OCI-LY3 (cell line): ENCODE results near the gene FBN2.

ENCODE experiments used
- H2AFZ ChIP-seq: fragments of 200-600, 300-600 bp; shearing (Covaris generic); 2 replicates; pipeline ENCODE4 v1.6.0; 2014; ENCODE audit warnings: antibody characterized with exemption, low read depth, low read length
- H3K27ac ChIP-seq: fragments of 200-600, 300-600 bp; sonication (generic); 2 replicates; pipeline ENCODE4 v1.5.1; 2014; ENCODE audit warnings: mild to moderate bottlenecking, low read length, moderate library complexity, mixed read lengths
- H3K27me3 ChIP-seq: fragments of 200-600, 300-600 bp; sonication (generic); 2 replicates; pipeline ENCODE4 v1.6.1; 2014; ENCODE audit warnings: low read depth, low read length, mixed read lengths
- H3K36me3 ChIP-seq: fragments of 200-600, 300-600 bp; sonication (generic); replicated peaks from 2 replicates; pipeline ENCODE3; 2014; ENCODE audit warnings: low read depth, low read length, mixed read lengths
- H3K4me1 ChIP-seq: fragments of 300-600, 200-600 bp; sonication (generic); 2 replicates; pipeline ENCODE4 v1.6.1; 2014; ENCODE audit warnings: low read length, mixed read lengths
- H3K4me2 ChIP-seq: fragments of 200-600, 300-600 bp; sonication (generic); 2 replicates; pipeline ENCODE4 v1.6.1; 2014; ENCODE audit warnings: low read length, mixed read lengths
- H3K4me3 ChIP-seq: fragments of 300-600, 200-600 bp; sonication (generic); 2 replicates; pipeline ENCODE4 v1.5.1; 2014; ENCODE audit warnings: antibody characterized with exemption, mild to moderate bottlenecking, low read length, moderate library complexity
- H3K79me2 ChIP-seq: fragments of 300-600, 200-600 bp; shearing (Covaris generic); 2 replicates; pipeline ENCODE4 v1.6.1; 2014; ENCODE audit warnings: mild to moderate bottlenecking, low read length, mixed read lengths
- H3K9ac ChIP-seq: fragments of 300-600, 200-600 bp; shearing (Covaris generic); 2 replicates; pipeline ENCODE4 v1.6.0; 2014; ENCODE audit warnings: mild to moderate bottlenecking, low read length, moderate library complexity
- H3K9me3 ChIP-seq: fragments of 200-600, 300-600 bp; shearing (Covaris generic); 2 replicates; pipeline ENCODE4 v1.6.1; 2014; ENCODE audit warnings: low read length, mixed read lengths; ENCODE audit not compliant: insufficient read depth
- H4K20me1 ChIP-seq: fragments of 200-600, 300-600 bp; sonication (generic); 2 replicates; pipeline ENCODE4 v1.6.1; 2016; ENCODE audit warnings: low read length, mixed read lengths; ENCODE audit not compliant: insufficient read depth
- EZH2phosphoT487 ChIP-seq: fragments of 200-600 bp; shearing (Covaris generic); IDR thresholded peaks from 2 replicates; pipeline ENCODE4 v1.6.1; 2018; ENCODE audit warnings: antibody characterized with exemption, mixed run types, low read depth
- TF ChIP-seq, protein P1 (sequence below): fragments of 200-600, 300-600 bp; sonication (generic); IDR thresholded peaks from 2 replicates; pipeline ENCODE4 v1.5.1; 2014; ENCODE audit warnings: antibody characterized with exemption, low read length, low read depth

FBN2 gene

GRCh38 chr5:128243958-128244582 is 294.0 kb downstream of the FBN2 start:
- TF ChIP-seq, protein P1, sequence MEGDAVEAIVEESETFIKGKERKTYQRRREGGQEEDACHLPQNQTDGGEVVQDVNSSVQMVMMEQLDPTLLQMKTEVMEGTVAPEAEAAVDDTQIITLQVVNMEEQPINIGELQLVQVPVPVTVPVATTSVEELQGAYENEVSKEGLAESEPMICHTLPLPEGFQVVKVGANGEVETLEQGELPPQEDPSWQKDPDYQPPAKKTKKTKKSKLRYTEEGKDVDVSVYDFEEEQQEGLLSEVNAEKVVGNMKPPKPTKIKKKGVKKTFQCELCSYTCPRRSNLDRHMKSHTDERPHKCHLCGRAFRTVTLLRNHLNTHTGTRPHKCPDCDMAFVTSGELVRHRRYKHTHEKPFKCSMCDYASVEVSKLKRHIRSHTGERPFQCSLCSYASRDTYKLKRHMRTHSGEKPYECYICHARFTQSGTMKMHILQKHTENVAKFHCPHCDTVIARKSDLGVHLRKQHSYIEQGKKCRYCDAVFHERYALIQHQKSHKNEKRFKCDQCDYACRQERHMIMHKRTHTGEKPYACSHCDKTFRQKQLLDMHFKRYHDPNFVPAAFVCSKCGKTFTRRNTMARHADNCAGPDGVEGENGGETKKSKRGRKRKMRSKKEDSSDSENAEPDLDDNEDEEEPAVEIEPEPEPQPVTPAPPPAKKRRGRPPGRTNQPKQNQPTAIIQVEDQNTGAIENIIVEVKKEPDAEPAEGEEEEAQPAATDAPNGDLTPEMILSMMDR: no peak
- no peak for TF ChIP-seq EZH2phosphoT487
- H4K20me1 ChIP-seq: no peaks in the 10 kb centered on the region
- H3K4me1 ChIP-seq: no peaks in the 10 kb centered on the region
- no peaks in the 10 kb centered on the region for H3K9me3 ChIP-seq
- H3K79me2 ChIP-seq: no peaks in the 10 kb centered on the region
- H3K27me3 ChIP-seq: no peaks in the 10 kb centered on the region
- no peak overlapping the region for H3K4me2 ChIP-seq
- H3K4me3 ChIP-seq: no peak overlapping the region
- no peak overlapping the region for H2AFZ ChIP-seq
- H3K36me3 ChIP-seq: no peaks in the 10 kb centered on the region
- no peak overlapping the region for H3K27ac ChIP-seq
- H3K9ac ChIP-seq: no peak overlapping the region

DNA sequence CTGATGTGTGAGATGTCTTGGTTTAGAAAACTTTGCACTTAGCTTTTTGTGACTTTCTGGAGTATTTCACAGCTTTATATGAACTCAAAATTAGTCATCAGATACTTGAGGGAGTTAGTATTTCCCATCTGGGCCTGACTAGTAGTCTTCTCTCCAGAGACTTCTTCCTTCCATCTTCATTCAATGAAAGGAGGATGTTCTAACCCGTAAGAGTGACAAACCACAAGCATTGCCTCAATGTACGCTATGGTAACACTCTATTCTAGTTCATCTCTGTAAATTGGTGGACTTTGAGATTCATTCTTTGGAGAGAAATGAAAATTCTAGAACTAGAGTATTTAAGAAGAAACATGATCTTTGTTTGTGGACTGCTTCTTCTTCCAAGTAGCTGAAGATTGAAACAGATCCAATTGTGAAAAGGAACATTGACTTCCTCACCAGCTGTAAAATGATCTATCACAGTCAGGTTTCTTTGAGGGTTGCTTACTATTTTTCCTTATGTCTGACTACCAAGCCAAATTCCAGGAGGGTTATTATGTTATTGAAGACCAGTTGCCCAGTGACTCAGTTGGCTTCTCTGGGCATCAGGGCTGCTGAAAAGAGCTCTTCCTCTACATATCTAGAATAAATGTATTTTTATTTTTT is 296.9 kb downstream of the FBN2 start:
- TF ChIP-seq, protein P1: no peak
- H3K27me3 ChIP-seq: no peaks in the 10 kb centered on the region

DNA sequence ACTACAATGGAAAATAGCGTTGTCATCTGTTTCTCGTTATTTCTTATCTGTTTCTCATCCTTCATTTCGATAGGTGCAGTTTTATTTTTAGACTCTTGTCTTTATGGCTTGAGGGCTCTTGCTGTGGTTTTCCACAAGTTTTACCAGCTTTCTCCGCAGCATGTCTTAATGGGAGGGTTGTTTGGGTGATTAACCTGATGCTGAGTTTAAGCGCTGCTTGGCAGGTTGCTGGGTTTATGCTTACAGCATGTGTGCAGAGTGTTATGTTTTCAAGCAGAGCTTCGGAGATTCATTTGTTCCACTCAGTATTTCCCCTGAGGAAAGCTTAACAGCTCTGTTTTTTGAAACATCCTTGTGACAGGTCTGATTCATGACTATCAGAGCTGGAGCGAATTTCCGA is 300.5 kb downstream of the FBN2 start:
- TF ChIP-seq, protein P1: no peak
- TF ChIP-seq EZH2phosphoT487: no peak
- no peaks in the 10 kb centered on the region for H3K36me3 ChIP-seq
- no peaks in the 10 kb centered on the region for H3K79me2 ChIP-seq
- H3K9ac ChIP-seq: no peak overlapping the region
- no peak overlapping the region for H3K27ac ChIP-seq
- no peaks in the 10 kb centered on the region for H3K27me3 ChIP-seq
- H3K4me1 ChIP-seq: peaks cover 17% of the 10 kb centered on the region
- H3K4me3 ChIP-seq: no peak overlapping the region
- H4K20me1 ChIP-seq: no peaks in the 10 kb centered on the region
- H3K9me3 ChIP-seq: no peaks in the 10 kb centered on the region
- H3K4me2 ChIP-seq: 0 out of 2 replicates have a peak overlapping the region, but pooled peaks have one; percentile 22
- no peak overlapping the region for H2AFZ ChIP-seq

More for the DNA sequence above, 296.9 kb downstream of the FBN2 start:
- Histone ChIP-seq H3K9me3 (no peaks in the 10 kb centered on the region), H3K4me2 (no peak overlapping the region), H4K20me1 (no peaks in the 10 kb centered on the region), H3K36me3 (no peaks in the 10 kb centered on the region), H3K4me3 (no peak overlapping the region), H3K27ac (no peak overlapping the region), H3K9ac (no peak overlapping the region), H2AFZ (no peak overlapping the region), H3K4me1 (peaks cover 14% of the 10 kb centered on the region), H3K79me2 (no peaks in the 10 kb centered on the region)

- Histone ChIP-seq H3K27ac (no peak overlapping the region), H2AFZ (no peak overlapping the region), H3K79me2 (no peaks in the 10 kb centered on the region), H3K9me3 (no peaks in the 10 kb centered on the region), H3K4me2 (peak overlapping the region; percentile 22; the same call in 1 of the 2 replicates), H3K9ac (no peak overlapping the region), H4K20me1 (no peaks in the 10 kb centered on the region), H3K36me3 (no peaks in the 10 kb centered on the region), H3K4me3 (no peak overlapping the region), H3K4me1 (peaks cover 17% of the 10 kb centered on the region), H3K27me3 (no peaks in the 10 kb centered on the region)
- no peak for TF ChIP-seq EZH2phosphoT487
- TF ChIP-seq, protein P1: no peak
Measured at GRCh38 chr5:128237000-128237399, 301.0 kb downstream of the FBN2 start.
